DMS53 treated with DMSO at 0.1 percent for 48 hours (cell line): Measurements from ENCODE around the gene KYNU.

Source experiments
- DNase-seq: peaks from one replicate; lab custom pipeline; 2025; ENCODE audit not compliant: unreplicated experiment; lab: John Stamatoyannopoulos, UW

The KYNU gene

GRCh38 chr2:142954493-142954892 is 77.0 kb downstream of the KYNU start:
- DNase-seq, result no peak

GRCh38 chr2:142957144-142957543 is 79.7 kb downstream of the KYNU start:
- DNase-seq, result no peak

- DNase-seq, result no peak
These were observed 83.7 kb downstream of the KYNU start for GRCh38 chr2:142961202-142961601.

GRCh38 chr2:142965443-142965842 is 88.0 kb downstream of the KYNU start:
- DNase-seq, result no peak

GRCh38 chr2:142966284-142966683 is 88.8 kb downstream of the KYNU start:
- no peak for DNase-seq

GRCh38 chr2:142967060-142967459 is 89.6 kb downstream of the KYNU start:
- no peak for DNase-seq

GRCh38 chr2:142973160-142973821 is 95.8 kb downstream of the KYNU start:
- DNase-seq, result no peak

GRCh38 chr2:142973822-142974207 is 96.4 kb downstream of the KYNU start:
- DNase-seq, result no peak

- peak; percentile 14 for DNase-seq
These were observed 97.0 kb downstream of the KYNU start for GRCh38 chr2:142974288-142975024.

GRCh38 chr2:142975239-142975638 is 97.8 kb downstream of the KYNU start:
- DNase-seq, result no peak

GRCh38 chr2:142980246-142981068 is 103.0 kb downstream of the KYNU start:
- DNase-seq, result peak; percentile 35

GRCh38 chr2:142981069-142981378 is 103.6 kb downstream of the KYNU start:
- DNase-seq, result no peak

GRCh38 chr2:142981756-142982155 is 104.3 kb downstream of the KYNU start:
- no peak for DNase-seq

GRCh38 chr2:142983174-142983573 is 105.7 kb downstream of the KYNU start:
- no peak for DNase-seq

- no peak for DNase-seq
These were observed 107.2 kb downstream of the KYNU start for GRCh38 chr2:142984657-142985056.

GRCh38 chr2:142987044-142987443 is 109.6 kb downstream of the KYNU start:
- no peak for DNase-seq

- no peak for DNase-seq
These were observed 112.1 kb downstream of the KYNU start for GRCh38 chr2:142989273-142990204.

- no peak for DNase-seq
These were observed 113.8 kb downstream of the KYNU start for GRCh38 chr2:142991295-142991694.

- DNase-seq, result no peak
These were observed 115.4 kb downstream of the KYNU start for GRCh38 chr2:142992840-142993239.

GRCh38 chr2:142993771-142994170 is 116.3 kb downstream of the KYNU start:
- DNase-seq, result no peak

GRCh38 chr2:142994665-142995064 is 117.2 kb downstream of the KYNU start:
- DNase-seq, result no peak
